Measurements from ENCODE around the gene UPK2.

Gene UPK2

GRCh38 chr11:118928101-118928869, 27.8 kb upstream of the UPK2 start:
- no peaks in the 10 kb centered on the region for H3K9me3 ChIP-seq (ENCODE audit: insufficient read depth, low read length, severe bottlenecking)
- H3K9ac ChIP-seq (ENCODE audit: low read depth, low read length) = peak overlapping the region; percentile 66
- peak; percentile 61 for ATAC-seq (ENCODE audit: insufficient read depth, low read depth)
- peak; percentile 90 for DNase-seq
- H3K79me2 ChIP-seq (ENCODE audit: insufficient read depth, low read length) = peaks cover 21% of the 10 kb centered on the region
- peak overlapping the region; percentile 66 for H3K27ac ChIP-seq (ENCODE audit: low read length)
- TF ChIP-seq EZH2 (IDR thresholded peaks at IDR 0.05; ENCODE audit: borderline replicate concordance, low read depth, low read length, severe bottlenecking) = no peak
- TF ChIP-seq, protein P1, sequence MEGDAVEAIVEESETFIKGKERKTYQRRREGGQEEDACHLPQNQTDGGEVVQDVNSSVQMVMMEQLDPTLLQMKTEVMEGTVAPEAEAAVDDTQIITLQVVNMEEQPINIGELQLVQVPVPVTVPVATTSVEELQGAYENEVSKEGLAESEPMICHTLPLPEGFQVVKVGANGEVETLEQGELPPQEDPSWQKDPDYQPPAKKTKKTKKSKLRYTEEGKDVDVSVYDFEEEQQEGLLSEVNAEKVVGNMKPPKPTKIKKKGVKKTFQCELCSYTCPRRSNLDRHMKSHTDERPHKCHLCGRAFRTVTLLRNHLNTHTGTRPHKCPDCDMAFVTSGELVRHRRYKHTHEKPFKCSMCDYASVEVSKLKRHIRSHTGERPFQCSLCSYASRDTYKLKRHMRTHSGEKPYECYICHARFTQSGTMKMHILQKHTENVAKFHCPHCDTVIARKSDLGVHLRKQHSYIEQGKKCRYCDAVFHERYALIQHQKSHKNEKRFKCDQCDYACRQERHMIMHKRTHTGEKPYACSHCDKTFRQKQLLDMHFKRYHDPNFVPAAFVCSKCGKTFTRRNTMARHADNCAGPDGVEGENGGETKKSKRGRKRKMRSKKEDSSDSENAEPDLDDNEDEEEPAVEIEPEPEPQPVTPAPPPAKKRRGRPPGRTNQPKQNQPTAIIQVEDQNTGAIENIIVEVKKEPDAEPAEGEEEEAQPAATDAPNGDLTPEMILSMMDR (IDR thresholded peaks at IDR 0.05; ENCODE audit: borderline replicate concordance, extremely low read depth, low read length, poor library complexity, severe bottlenecking) = peak; percentile 99
- peak overlapping the region; percentile 81 for H3K4me2 ChIP-seq (ENCODE audit: insufficient read depth, low read length)
- H3K4me1 ChIP-seq (ENCODE audit: insufficient read depth, low read length) = peaks cover 70% of the 10 kb centered on the region
- H2AFZ ChIP-seq (ENCODE audit: low read depth, low read length) = peak overlapping the region; percentile 69
- H3K4me3 ChIP-seq (ENCODE audit: low read depth in 1 of 2, low read length in 2 of 2) = peak overlapping the region; percentile 61 to 84
- H3K27me3 ChIP-seq (ENCODE audit: insufficient read depth, low read length, poor library complexity) = no peaks in the 10 kb centered on the region
- peaks cover 7% of the 10 kb centered on the region; the same call in 1 of the 2 replicates for H3K36me3 ChIP-seq (ENCODE audit: insufficient read depth, low read length)
- H4K20me1 ChIP-seq (ENCODE audit: insufficient read depth, low read length) = peaks cover 21% of the 10 kb centered on the region

DNA sequence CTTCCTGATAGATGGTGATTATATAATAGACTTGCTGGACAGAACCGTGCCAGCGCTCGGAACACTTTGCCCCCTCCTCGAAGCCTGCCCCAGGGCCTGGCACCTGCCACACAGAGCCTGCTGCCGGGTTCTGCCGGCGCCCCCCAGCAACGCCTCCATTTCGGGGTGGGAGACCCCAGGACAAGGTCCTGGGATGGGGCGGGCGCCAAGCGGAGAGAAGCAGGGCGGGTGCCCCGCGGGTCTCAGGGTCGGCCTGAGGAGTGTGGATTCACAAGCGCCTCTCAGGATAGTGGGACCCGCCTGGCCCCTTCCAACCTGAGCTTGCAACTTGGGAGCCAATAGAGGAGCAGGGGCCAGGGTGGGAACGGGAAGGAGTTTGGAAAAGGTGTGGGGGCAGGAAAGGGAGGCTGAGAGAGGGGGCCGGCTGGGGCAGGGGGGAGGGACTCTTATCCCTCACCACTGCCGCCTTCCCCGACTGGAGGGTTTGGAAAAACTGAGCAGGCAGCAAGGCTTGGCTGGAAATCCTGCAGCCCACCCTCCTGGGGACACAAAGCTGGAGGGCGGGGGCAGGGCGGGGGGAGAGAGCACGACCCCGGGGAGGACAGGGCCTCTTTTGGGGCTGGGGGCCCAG, 27.1 kb upstream of the UPK2 start:
- Histone ChIP-seq H3K79me2 (ENCODE audit: insufficient read depth, low read length) (peaks cover 14% of the 10 kb centered on the region), H3K36me3 (ENCODE audit: insufficient read depth, low read length) (peaks cover under 1% of the 10 kb centered on the region; the same call in 1 of the 2 replicates), H4K20me1 (ENCODE audit: insufficient read depth, low read length) (peaks cover 14% of the 10 kb centered on the region), H3K27me3 (ENCODE audit: insufficient read depth, low read length, poor library complexity) (no peaks in the 10 kb centered on the region), H3K4me2 (ENCODE audit: insufficient read depth, low read length) (peak overlapping the region; percentile 81), H3K4me1 (ENCODE audit: insufficient read depth, low read length) (peaks cover 63% of the 10 kb centered on the region), H3K27ac (ENCODE audit: low read length) (peak overlapping the region; percentile 66), H3K9me3 (ENCODE audit: insufficient read depth, low read length, severe bottlenecking) (no peaks in the 10 kb centered on the region), H3K9ac (ENCODE audit: low read depth, low read length) (peak overlapping the region; percentile 66), H2AFZ (ENCODE audit: low read depth, low read length) (peak overlapping the region; percentile 69), H3K4me3 (ENCODE audit: low read depth in 1 of 2, low read length in 2 of 2) (peak overlapping the region; percentile 61 to 84)
- TF ChIP-seq, protein P1 (IDR thresholded peaks at IDR 0.05; ENCODE audit: borderline replicate concordance, extremely low read depth, low read length, poor library complexity, severe bottlenecking) = peak; percentile 10
- no peak for TF ChIP-seq EZH2 (IDR thresholded peaks at IDR 0.05; ENCODE audit: borderline replicate concordance, low read depth, low read length, severe bottlenecking)
- ATAC-seq (ENCODE audit: insufficient read depth, low read depth) (peak; percentile 20), DNase-seq (peak; percentile 65)

GRCh38 chr11:118929501-118930093, 26.5 kb upstream of the UPK2 start:
- H3K79me2 ChIP-seq (ENCODE audit: insufficient read depth, low read length) = peaks cover 8% of the 10 kb centered on the region
- H3K4me1 ChIP-seq (ENCODE audit: insufficient read depth, low read length) = peaks cover 57% of the 10 kb centered on the region
- TF ChIP-seq, protein P1 (IDR thresholded peaks at IDR 0.05; ENCODE audit: borderline replicate concordance, extremely low read depth, low read length, poor library complexity, severe bottlenecking) = no peak
- no peak for TF ChIP-seq EZH2 (IDR thresholded peaks at IDR 0.05; ENCODE audit: borderline replicate concordance, low read depth, low read length, severe bottlenecking)
- no peaks in the 10 kb centered on the region for H3K9me3 ChIP-seq (ENCODE audit: insufficient read depth, low read length, severe bottlenecking)
- no peaks in the 10 kb centered on the region for H3K27me3 ChIP-seq (ENCODE audit: insufficient read depth, low read length, poor library complexity)
- H3K4me3 ChIP-seq (ENCODE audit: low read depth in 1 of 2, low read length in 2 of 2) = peak overlapping the region; percentile 61 to 84; a peak in 3 of 4 replicates
- 0 out of 2 replicates have a peak, but pooled peaks cover 8% of the 10 kb centered on the region for H4K20me1 ChIP-seq (ENCODE audit: insufficient read depth, low read length)
- peak overlapping the region; percentile 66 for H3K27ac ChIP-seq (ENCODE audit: low read length)
- peak overlapping the region; percentile 66 for H3K9ac ChIP-seq (ENCODE audit: low read depth, low read length)
- DNase-seq (peak; percentile 89), ATAC-seq (ENCODE audit: insufficient read depth, low read depth) (peak; percentile 43)
- peak overlapping the region; percentile 59 for H2AFZ ChIP-seq (ENCODE audit: low read depth, low read length)
- no peaks in the 10 kb centered on the region; the same call in 1 of the 2 replicates for H3K36me3 ChIP-seq (ENCODE audit: insufficient read depth, low read length)
- H3K4me2 ChIP-seq (ENCODE audit: insufficient read depth, low read length) = peak overlapping the region; percentile 81
